GF-D8 (cell line): Measurements from ENCODE around the gene FZD1.

Experiments
- DNase-seq: peaks from one replicate; lab custom pipeline; 2025; lab: John Stamatoyannopoulos, UW

Gene FZD1

DNA sequence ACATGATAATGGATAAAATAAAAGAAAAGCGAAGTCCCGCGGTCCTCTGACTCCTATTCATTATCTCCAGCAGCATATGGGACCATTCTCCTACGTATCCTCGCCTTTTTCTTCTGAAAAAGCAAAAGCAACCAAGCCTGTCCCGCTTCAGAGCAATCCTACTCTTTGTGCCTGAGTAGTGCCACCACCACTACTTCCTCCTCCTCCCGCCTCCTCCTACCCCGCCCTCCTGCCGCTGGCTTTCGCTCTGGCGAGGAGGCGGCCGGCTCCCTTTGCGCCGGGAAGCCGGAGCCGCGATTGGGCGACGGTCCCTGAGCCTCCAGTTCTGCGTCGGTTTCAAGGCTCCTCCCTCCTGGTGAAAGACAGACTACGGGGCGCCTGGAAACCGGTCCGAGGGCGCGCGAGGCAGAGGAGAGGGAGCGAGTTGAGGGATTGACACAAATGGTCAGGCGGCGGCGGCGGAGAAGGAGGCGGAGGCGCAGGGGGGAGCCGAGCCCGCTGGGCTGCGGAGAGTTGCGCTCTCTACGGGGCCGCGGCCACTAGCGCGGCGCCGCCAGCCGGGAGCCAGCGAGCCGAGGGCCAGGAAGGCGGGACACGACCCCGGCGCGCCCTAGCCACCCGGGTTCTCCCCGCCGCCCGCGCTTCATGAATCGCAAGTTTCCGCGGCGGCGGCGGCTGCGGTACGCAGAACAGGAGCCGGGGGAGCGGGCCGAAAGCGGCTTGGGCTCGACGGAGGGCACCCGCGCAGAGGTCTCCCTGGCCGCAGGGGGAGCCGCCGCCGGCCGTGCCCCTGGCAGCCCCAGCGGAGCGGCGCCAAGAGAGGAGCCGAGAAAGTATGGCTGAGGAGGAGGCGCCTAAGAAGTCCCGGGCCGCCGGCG lies at the start of gene FZD1:
FZD1 (plus strand) TSS at position 388 of the 878 bp plus-strand sequence; CDS start at position 836, 448 bp downstream.
- DNase-seq: peak; percentile 91

DNA sequence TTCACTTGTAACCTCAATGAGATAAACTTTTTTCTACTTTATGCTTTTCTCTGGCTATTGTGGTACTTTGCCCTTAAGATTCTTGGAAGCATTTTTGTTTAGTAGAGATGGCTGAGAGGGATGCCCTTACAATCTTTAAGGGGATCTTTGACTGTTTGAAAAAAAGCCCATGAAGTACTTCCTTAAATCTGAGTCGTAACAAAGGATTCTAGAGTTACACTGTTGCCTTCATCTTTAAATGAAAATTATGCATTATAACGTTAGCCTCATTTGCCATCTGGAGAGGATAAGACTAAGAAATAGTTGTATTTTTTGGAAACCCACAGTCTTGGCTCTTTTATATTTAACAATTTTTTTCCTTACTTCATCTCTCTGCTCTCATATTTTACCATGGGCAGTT lies 37.8 kb upstream of the FZD1 start:
- DNase-seq: no peak

DNA sequence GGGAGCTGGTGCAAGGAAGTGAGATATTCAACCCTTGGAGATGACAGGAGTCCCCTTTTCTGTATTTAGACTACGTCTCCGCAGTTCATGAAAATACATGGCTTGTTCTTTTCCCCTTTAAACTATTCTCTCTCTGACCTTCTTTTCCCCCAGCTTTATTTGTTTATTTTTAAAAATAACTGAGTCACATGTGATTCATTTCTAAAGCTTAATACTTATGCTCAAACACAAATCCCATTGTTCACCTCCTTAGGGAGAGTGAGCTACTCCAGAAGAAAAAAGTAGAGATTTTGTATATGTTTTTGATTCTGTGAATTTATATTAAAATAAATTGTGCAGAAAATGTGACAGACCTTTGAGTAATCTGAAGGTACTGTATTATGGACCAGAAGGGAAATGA lies 35.9 kb upstream of the FZD1 start:
- DNase-seq: no peak

DNA sequence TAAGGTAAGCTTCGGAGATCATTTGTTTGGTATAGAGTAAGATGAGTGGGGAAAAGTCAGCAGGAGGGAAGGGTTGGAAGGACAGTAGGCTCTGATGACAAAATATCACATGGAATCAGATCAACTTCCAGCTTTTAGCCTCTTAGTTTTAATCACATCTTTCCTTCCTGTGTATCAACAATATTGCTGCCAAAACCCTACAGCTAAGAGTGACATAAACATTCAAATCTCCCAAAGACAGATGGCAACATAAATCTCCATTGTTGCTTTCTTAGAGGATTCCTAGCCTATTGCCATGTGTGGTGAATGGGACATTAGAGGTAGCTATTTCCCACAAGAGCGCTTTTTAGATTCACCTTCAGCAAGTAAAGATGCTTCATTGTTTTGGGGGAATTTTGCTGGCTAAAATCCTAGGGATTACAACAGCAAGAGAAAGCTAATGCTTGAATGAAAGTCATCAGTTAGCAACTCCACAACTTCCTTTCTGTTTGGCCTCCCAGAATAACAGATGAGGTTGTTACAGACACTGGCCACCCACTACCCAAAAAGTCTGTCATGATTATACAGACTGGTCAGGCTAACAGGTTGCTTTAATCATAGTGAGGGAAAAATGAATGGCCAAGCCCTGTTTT lies 35.2 kb upstream of the FZD1 start:
- DNase-seq: no peak

DNA sequence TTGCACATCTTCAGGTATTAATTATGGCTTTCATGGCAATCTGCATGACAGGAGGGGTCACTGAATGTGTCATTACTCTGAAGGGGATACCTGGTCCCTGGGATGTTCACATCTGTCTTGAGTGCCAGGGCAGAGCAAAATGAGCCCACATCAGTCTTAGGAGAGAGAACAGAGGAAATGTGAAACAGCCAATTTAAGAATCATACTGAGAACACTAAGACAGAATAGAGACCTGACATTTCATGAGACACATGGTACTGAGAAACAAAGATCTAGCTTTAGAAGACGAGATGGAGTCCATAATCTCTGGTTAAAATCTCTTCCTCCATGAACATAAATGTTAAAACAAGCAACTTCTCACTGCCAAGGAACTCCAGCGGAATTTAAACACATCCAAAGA lies 34.1 kb upstream of the FZD1 start:
- DNase-seq: no peak

DNA sequence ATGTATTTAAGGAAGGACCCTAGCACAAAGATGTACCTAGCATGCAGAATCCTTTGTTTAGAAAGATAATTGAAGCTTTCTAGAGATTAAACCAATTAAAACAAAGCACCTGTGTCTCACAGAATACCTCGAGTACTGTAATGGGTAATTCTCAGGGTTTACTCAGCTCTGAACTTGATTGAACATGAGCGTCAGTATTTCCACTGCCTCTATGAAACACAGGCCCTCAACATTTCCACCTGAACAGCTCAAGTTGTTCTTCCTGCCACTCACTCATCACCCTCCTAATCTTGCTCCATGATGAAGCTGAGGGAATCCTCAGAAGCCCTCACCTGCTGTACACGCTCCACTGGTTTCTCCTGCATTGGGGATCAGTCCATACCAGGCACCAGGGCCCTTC lies 33.7 kb upstream of the FZD1 start:
- no peak for DNase-seq

DNA sequence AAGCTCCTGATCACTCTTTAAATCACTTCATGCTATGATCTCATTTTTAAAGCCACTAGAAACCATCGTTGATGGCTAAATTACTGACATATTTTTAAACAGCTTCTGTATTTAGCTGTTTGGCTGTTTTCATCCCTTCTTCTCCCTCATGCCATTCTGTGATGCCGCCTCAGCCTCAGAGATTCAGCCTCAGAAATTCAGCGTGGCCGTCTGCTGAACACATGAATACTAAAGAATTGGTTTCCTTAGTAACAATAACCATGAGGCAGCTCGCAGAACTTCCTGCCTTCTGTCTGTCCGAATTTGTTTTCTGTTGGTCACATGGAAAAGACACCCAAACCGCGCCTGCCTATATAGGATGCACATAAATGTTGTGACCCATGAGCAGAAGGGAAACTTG lies 31.0 kb upstream of the FZD1 start:
- no peak for DNase-seq

DNA sequence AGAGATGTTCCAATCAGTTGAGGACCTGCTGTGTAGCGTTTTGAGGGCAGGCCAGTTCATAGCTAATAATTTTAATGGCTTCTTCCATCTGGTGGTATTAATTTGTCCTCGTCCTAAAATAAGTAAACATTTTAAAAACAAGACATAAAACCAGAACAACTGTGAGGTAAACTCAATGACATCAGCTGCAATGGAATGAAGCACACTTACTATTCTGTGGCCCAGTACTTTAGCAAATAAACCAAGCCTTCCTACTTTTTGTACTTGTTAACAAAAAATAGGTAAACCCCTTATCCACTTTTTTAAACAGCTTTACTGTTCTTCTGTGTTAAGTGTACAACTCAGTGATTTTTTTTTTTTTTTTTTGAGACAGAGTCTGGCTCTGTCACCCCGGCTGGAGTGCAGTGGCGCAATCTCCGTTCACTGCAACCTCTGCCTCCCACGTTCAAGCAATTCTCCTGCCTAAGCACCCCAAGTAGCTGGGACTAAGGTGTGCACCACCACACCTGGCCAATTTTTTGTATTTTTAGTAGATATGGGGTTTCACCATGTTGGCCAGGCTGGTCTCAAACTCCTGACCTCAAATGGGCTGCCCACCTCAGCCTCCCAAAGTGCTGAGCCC lies 28.9 kb upstream of the FZD1 start:
- no peak for DNase-seq

DNA sequence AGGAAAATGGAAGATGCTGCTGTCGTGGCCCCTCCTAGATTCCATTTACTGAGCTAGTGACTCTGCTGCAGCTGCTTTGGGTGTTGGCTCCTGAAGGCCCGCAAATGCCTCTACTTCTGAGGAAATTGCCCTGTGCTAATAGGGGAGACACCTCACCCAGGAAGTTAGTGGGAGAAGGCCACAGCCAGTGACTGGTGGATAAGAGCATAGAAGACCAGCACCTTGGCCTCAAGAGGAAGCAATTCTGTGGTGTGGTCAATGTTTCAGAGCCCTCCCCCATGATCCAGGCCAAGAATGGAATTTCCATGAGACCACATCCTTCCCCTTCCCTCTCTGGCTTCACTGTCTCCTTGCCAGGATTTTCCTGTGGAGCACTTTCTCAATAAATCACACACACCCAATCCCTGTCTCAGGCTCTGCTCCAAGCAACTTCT lies 25.0 kb upstream of the FZD1 start:
- peak; percentile 19 for DNase-seq

DNA sequence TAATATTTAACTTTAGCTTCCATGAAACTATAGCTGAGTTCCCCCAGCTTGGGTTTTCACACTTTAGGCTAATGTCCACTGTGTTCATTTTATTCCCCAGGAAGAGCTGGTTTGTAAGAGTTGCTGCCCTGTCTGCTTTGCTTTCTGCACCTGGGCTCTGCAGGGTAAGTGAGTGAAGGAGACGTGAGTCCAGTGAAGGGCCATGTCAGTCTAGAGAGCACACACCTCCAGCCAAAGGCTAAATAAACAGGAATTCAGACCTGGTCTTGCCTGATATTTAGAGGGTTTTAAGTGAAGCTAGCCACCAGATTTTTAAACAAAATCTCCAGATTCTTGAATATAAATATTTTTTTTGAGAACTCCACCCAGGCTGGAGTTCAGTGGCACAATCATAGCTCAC lies 24.5 kb upstream of the FZD1 start:
- DNase-seq: no peak

DNA sequence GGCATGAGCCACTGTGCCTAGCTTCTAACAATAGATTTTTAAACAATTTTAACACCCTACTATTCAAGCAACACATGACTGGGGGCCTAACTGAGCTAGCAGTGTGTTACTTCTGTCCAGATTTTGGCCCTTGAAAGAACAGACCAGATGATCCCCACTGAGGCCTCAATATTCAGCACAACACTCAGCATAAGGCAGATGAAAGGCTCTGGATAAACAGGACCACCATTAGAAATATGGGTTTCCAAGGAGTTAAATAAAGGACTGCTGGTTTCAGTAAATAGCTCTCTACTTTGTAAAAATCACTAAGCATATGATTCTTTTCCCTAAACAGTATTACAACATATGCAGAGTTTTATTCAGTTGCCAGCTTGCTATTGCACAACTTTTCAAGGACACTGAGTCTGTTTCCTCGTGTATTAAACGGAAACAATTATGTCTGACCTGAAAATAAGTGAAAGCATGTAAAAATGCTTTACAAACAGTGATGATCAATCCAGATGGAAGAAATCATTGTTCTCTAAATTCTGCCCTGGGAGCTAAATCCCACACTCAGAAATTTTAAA lies 23.8 kb upstream of the FZD1 start:
- DNase-seq: peak; percentile 12

DNA sequence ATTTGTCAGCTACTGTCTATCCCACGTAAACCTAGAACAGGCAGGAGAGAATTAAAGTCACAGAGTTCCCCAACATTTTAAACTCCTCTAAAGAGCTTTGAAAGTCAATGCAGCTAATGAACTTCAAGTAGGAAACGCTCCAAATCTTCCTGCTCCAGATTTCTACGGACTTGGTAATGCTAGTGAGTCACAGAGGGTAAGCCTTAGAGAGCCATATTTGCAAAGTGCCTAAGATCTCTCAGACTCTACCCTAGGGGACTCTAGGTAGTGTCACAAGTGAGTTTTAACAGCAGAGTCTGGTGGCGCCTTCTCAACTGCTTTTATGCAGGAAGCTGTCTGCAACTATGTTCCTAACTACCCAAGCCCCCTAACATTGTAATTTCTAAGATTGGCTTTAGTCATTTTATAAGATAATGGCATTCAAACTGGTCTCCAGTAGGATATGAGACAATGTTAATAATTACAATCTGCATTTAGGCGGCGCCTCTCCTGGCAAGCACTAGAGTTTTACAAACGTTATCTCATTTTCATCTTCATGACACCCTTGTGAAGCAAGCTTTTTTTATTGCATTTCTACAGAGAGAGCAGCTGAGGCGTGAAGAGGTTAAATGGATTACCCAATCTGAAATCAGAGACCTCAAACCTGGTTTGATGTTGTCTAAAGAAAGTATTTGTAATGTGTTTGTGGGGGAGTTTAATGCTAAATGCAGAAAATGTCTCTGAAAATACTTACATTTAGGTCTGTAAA lies 22.0 kb upstream of the FZD1 start:
- DNase-seq: peak; percentile 23

DNA sequence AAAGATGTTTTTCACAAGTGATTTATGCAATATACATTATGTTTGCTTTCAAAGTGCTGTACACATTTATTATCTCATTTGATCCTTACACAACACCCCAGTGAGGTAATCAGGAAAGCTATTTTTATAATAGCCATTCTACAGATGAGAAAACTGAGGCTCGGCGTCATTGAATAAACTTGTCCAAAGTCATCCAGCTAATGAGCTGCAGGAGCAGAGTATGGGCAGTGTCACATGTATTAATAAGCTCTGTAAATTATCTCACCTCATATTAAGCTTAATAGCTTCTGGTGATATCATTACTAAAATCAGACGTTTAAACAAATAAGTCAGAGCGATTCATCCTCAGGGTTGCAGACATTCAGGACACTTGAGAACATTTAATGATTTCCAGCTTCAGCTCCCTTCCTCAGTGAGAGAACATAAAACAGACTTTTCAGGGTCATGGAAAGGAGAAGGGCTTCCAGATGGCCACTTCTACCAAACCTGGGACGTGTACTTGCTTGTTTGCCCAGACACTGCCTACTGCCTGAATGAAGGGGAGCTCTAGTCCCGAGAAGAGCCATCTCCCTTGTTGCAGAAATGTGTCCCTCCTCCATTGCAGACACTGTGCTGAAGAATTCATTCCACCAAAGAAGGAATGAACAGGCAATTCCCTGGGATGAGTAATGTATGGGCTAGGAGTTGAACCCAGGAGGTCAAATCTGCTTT lies 20.5 kb upstream of the FZD1 start:
- DNase-seq: no peak

DNA sequence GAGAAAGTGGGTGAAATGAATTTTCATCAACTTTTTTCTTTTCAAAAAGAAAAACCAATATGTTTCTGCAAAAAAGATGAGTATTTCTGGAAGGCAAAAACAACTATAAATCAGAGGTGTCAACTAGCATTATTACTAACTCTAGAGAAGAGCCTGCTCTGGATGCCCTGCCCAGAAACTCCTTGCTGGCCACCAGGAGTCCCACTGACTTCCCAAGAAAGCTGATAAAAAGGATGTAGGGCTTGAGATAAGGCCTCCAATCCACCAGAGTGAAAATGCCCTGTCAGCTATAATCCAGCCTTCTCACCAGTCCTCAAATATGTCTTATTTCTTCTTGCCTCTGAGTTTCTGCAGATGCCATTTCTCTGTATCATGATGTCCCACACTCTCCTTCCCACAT lies 16.7 kb upstream of the FZD1 start:
- DNase-seq: no peak

DNA sequence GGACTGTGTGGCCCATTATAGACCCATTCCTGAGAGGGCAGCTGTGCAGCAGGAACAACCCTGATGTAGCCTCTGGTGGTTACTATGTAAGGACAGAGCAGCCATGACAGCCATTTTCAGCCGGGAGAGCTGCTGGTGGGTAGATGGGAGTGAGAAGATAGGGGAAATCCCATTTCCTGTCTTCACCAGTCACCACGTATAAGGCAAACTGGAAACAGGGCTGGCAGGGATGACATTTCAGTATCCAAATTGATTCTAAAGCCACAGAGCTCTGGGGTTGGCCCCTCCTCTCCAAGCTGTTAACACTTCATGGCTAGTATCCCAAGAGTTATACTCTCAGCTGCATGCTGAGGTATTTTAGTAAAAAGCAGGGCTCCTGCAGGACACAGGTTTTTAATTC lies 15.2 kb upstream of the FZD1 start:
- DNase-seq: no peak

DNA sequence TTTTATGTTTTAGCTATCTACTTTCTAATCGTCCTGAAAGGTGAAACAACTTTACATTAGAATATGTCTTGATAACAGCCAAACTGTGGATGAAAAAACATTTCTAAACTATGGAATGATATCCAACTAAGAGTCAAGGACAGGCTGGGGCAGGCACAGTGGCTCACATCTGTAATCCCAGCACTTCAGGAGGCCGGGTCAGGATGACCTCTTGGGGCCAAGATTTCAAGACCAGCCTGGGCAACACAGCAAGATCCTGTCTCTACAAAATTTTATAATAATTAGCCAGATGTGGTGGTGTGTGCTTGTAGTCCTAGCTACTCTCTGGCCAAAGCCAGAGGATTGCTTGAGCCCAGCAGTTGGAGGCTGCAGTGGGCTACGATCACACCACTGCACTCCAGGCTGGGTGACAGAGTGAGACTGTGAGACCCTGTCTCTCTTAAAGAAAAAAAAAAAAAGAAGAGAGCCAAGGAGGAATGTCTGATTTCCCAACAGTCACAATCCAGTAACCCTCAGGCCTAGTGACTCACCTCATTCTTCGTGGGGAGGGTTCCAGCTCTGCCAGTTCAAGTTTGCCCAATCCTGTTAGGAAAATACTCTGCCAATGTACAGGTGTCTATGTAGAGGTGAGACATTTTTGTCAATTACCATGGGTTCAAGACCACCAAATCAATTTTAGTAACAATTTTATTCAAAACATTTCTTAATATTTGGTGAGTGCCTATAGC lies 14.6 kb upstream of the FZD1 start:
- no peak for DNase-seq

DNA sequence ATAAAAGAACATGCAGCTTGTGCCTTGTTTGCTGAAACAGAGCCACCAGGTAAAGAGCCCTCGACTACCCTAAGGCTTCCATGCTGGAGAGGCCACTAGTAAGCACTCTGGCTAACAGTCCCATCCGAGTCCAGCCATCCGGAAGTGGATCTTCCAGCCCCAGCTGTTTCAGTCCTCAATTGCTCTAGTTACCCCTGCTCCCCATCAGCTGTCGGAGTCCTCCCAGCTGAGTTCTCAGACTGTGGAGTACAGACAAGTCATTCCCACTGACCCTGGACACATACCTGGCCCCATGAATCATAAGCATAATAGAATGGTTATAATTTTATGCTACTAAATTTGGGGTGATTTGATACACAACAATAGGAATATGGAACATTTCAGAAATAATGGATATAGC lies 13.5 kb upstream of the FZD1 start:
- no peak for DNase-seq

DNA sequence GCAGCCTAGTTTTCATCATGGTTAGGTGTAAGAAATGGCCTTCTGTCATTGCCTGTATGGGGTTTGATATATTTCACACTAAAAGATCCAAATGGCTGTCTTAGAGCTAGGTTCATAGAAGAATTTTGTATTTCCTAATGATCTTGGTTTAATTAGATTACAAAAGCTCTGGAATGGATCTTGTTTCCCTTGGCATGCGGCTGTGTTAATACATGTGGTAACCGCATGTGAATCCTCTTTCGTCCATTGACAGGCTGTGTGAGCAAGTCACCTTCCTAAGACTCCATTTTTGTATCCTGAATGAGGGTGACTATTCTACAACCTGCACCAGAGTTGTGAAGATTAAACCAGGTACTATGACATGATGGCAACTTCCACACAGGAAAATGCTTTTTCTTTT lies 12.4 kb upstream of the FZD1 start:
- no peak for DNase-seq

DNA sequence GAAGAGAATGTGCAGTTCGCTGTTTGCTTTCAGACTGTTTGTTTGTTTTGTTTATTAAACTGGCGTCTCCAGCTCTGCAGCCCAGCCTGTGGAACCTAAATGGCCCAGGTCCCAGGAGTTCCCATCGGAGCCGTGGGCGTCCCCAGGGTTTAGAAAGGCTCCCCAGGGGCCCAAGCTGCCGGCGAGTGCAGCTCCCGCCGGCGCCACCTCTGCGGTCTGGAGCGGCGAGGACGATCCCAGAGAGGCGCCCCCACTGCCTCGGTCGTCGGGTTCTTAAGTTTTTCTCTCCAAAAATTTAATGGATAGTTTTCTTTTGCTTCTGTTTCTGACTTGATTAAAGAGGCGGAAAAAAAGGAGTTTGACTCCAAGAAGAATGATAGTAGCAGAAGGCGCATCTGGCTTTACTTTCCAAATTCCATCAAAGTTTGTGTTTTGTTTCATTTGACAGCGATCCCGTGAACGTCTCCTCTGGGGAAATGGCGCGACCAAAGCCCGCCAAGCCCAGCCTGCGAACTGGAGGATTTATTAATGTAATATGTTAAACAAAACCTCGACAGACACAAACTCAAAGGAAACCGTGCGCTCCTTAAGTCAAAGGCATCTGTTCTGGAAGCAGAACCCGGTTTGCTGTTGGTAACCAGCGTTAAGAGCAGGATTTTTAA lies 718 bp upstream of the FZD1 start:
- DNase-seq: no peak
